Cerebellar nuclear complex (tissue), 1 donor: ENCODE measurements around the gene RPL15.
"Not testable (repeated sequence)": the region's sequence is repeated elsewhere in the genome, so short reads cannot be mapped to it uniquely, and the experiment has no call there.

Experiments
- DNase-seq, 2 experiments: peaks; one replicate each; lab custom pipeline; 2025; lab: John Stamatoyannopoulos, UW

The RPL15 gene

DNA sequence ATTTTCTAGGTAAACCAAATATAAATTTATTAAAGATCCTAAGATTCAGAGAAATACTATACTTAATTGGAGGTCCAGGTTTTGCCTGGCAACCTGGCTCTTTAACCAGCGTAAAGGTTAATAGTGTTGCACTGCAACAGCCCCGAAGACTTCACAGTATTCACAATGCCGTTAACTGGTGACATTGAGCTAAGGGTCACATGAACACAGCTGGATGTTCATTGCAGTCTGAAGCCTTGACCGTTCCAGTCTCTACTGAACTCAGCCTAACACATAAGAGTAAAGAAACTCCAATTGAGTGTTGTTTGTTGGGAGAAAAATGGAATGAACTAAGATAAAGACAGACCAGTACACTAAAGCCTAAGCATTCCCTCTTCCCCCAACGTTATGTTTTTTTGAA, 27.0 kb upstream of the RPL15 start:
- DNase-seq: no peak

DNA sequence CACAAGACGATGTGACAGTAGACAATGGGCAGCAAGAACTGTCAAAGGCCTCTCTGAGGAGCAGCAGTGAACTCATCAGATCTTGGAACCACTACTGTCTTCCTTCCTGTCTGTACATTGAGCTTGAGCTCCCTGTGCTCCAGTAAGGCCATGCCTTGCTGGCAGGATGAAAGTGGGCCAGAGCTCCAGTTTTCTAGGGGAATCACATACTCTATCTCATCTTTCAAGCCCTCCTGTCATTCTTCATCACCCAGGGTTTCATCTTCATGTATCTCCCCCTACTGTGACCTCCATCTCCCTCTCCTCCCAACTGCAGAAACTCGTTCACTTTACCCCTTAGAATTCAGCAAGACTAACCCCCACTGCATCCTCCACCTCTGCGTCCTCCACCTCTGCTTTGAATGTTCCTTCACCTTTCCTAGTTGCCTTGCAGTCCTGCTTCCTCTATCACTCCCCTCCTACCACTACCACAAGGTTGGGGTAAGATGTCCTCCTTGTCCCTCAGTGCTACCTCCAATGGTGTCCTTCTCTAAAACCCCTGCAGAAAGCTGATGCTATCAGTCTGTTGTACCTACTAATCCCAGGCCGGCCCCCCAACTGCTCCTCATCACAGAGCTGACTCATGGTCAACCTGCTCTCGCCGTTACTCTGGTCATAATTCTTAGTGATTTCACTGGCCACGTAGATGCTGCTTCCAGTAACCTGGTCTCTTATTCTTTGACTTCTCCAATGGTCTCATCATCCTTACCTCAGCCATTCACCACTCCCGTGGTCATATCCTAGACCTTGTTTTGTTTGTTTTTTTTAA, 22.5 kb upstream of the RPL15 start:
- no peak for DNase-seq

DNA sequence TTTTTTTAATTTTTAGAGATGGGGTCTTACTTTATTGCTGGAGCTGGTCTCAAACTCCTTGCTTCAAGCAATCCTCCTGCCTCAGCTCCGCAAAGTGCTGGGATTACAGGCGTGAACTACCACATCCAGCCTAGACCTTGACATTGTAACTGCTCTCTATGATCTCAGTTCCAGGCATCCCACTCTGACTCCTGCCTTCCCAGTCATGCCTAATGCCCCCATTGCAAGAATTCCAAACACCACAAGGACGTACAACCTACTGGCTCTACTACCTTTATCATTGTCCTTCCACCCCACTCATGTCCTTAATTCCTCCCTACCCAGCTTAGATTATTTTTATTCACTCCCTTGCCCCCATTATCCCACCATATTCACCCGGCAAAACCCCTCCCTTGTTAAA, 21.8 kb upstream of the RPL15 start:
- DNase-seq: no peak

DNA sequence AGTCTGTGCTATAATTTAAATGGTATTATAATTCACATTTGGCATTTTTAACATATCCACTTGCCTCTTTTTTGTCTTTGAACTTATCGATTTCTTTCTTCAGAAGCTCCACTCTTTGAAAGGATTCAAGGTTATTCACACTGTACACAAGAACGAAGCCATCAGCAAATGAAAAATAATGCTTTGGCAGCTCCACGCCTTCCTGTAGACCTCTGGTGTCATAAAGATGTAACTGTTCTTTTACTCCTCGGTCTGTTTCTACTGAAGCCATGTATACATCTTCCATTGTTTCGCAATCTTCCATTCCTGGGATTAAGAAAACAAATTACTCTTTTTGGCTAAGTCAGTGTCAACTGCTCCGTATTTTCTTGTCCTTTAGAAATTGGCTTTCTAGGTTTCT, 16.2 kb upstream of the RPL15 start:
- no peak for DNase-seq

DNA sequence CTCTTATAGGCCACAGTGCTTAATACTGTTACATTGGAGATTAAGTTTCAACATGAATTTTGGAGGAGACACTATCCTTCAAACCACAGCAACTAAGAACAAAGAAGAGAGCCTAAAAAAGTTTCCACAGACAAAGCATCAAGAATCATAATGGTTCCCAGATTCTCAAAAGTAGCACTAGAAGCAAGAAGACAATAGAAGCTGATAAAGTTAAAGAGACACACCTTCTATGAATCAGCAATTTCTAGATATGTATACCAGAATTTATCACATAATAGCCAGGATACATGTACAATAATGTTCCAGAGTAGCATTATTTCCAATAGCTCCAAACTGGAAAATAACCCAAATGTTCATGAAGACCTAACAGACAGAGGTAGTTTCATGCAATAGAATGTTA, 12.4 kb upstream of the RPL15 start:
- no peak for DNase-seq

DNA sequence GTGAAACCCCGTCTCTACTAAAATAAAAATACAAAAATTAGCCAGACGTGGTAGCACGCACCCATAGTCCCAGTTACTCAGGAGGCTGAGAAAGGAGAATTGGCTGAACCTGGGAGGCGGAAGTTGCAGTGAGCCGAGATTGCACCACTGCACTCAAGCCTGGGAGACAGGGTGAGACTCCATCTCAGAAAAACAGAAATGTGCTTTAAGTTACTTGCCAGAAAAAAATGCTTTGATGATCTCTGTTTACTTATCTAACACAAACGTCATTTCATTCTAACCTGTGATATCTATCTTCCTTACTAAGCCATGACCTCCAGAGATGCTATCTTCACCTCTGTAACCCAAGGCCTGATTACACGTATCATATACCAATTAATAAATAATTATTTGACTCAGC, 7.6 kb upstream of the RPL15 start:
- no peak for DNase-seq

DNA sequence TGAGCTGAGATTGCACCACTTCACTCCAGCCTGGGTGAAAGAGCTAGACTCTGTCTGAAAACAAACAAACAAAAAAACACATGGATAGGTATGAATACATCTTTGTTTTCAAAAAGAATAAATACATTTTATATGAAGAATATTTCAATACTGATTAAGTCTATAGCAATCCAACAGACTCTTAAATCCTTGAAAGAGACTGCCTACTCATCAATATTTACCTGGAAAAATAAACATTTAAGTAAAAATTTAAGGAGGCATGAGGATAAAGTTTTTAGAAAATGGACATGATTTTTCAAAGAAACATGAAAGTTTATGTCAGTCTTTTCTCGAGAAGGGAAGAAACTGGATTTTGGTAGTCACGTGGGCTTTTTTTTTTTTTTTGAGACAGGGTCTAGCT, 5.5 kb upstream of the RPL15 start:
- no peak for DNase-seq

DNA sequence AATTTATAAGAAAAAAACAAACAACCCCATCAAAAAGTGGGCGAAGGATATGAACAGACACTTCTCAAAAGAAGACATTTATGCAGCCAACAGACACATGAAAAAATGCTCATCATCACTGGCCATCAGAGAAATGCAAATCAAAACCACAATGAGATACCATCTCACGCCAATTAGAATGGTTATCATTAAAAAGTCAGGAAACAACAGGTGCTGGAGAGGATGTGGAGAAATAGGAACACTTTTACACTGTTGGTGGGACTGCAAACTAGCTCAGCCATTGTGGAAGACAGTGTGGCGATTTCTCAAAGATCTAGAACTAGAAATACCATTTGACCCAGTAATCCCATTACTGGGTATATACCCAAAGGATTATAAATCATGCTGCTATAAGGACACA, 4.6 kb upstream of the RPL15 start:
- DNase-seq: not testable (repeated sequence)

DNA sequence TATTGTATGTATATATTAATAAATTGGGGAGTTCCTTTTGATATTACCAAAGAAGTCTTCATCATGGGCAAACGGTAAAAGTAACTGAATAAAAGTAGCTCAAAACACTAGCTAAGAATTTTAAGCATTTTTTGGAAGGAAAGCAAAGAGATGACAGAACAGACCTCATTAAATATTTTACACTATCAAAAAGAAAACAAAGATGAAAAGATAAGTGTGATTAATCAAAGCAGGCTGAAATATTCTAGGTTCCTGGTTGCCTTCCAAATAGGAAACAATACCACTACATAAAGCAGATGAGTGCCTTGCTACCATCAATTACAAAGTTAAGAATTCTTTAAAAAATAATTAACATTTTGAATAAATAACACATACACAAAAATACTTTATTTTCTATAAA, 3.8 kb upstream of the RPL15 start:
- no peak for DNase-seq

DNA sequence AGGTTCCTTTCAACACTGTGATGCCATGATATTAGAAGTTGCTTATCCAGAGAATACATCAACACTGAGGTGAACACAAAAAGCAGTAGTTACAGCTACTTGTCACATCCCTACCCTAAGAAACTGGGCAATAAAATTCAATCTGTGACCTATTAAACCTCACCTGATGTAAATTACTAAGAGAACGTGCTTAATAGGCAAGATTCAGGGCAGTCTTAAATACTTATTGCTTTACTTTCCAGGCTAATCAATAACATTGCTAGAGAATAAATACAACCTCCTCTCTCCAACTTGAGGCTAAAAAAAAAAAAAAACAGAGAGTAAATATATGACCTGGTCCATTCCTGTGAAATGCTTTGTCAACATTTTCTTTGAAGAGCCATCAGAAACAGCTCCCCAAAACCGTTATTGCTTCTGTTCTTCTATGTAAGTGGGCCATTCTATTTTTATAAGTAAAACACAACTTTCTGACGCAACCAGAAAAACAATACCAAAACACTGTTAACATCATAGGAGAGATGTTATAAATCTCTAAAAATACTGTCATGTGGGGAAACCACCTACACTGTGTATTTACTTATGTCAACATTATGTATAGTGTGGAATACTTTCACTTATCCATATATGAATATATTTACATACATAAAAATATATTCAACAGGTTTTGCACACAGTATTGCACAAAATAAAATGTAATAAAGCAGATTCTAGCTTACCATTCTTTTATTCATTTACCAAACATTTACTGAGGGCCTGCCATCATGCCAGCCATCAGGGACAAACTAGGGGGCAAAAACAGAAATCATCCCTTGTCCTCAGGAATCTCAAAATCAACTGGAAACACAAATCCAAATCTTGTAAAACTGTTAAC, 2.8 kb upstream of the RPL15 start:
- DNase-seq: no peak

DNA sequence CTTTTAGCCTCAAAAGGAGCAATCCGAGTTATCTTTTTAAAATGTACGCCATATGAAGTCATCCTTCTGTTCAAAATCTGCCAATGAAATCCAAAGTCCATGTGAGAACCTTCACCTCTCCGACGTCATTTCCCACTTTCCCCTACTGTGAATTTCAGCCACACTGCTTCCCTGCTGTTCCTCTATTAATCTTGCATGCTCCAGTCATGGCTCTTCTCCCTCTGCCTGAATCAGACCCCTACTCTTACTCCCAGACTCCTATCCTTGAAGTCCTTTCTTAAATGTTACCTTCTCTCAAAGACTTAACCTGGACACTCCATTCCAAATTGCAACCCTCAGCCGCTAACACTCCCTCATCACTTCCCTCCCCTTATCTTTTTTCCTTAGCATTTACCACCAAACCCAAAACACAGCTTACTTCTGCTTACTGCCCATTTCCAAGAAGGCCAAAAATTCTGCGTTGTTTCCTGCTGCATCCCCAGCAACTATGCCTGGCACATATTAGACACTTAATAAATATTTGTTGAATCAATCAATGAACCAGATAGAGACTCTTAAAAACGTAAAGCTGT, 1.3 kb upstream of the RPL15 start:
- peak in 1 of 2 experiments; percentile 36 for DNase-seq

DNA sequence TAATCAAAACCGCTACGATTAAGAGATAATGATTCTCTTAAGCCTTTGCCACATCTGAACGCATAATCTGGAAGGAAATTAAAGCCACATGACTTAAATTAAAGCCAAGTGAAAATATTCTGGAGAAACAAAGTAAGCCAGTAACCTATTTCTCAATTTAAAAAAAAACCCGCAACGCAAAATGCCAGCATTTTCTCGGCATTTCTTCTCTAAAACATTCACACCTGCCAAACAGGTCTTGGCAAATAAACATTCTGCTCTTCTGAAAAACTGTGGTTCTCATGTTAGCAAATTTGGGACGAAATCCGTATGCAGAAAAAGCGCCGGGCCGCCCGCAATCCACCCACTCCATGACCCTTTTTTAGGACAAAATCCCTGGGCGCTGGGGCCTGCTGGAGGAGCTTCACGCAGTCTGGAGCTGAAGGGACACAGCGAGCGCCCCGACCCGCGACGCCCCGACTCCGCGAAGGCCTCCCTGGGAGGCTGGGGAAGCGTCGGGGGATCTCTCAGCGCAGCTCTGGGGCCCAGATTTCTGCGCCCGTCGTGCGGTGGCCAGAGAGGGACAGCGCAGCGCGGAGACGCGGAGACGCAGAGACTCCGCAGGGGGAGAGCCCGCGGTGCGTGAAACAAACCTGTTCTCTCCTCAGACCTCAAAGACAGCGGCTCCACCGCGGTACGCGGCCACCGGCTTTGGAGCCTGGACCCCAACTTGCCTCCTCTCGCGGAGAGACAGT, 613 bp upstream of the RPL15 start:
- peak in 1 of 2 experiments; percentile 48 for DNase-seq

DNA sequence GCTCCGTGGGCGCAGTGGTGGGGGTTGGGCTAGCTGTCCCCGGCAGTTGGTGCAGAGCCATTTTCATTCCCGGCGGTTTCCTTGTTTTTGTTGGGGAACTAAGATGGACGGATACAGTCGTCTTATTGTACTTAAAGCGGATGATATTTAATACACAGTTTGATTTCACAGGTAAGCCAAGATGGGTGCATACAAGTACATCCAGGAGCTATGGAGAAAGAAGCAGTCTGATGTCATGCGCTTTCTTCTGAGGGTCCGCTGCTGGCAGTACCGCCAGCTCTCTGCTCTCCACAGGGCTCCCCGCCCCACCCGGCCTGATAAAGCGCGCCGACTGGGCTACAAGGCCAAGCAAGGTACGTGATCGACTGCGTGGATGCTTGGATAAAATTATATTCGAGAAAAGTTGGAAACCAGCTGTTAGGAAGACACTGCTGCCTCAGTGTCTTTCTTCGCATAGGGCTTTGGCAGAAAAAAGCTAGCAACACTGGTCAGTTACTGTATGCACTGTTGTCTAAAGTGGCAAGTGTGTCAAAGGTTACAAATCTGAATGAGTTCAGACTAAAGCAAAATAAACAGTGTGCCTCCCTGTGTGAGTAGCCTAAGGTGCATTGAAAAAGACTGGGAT, 859 bp downstream of the RPL15 start:
- not testable (repeated sequence) for DNase-seq

DNA sequence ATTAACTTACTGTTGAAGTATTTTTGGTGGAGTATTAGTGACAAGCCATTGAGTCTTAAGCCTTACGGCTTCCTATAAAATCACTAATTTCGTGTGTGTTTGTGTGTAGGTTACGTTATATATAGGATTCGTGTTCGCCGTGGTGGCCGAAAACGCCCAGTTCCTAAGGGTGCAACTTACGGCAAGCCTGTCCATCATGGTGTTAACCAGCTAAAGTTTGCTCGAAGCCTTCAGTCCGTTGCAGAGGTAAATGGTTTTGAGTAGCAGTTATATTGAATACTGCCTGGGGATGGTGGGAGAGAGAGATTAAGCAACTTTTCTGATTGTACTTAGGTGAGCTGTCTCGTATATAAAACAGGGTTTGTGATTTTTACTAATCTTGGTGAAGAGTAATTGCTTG, 1.4 kb downstream of the RPL15 start:
- DNase-seq: not testable (repeated sequence)

DNA sequence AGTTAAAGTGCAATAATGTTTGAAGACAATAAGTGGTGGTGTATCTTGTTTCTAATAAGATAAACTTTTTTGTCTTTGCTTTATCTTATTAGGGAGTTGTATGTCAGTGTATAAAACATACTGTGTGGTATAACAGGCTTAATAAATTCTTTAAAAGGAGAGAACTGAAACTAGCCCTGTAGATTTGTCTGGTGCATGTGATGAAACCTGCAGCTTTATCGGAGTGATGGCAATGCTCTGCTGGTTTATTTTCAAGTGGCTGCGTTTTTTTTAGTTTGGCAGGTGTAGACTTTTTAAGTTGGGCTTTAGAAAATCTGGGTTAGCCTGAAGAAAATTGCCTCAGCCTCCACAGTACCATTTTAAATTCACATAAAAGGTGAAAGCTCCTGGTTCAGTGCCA, 2.7 kb downstream of the RPL15 start:
- no peak for DNase-seq

DNA sequence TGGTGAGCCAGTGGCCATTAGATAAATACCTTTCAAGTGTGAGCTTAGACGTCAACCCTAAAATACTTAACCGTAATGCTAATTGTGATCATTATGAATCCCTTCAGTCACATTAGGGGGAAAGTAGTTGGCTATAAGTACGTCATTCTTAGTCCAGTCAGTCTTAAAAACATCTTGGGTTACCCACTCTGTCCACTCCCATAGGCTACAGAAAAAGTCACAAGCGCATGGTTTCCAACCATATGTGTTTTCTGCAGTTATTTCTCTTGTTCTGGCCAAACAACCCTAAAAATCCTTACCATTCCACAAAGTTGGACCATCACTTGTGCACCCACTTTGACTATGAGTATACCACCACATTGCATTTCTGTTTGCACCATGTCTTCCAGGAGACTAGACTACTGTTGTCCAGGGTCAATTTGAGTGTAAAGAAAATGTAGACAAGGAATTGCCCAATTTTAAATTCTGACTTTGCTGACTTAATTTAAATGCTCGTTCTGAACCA, 3.3 kb downstream of the RPL15 start:
- no peak for DNase-seq

DNA sequence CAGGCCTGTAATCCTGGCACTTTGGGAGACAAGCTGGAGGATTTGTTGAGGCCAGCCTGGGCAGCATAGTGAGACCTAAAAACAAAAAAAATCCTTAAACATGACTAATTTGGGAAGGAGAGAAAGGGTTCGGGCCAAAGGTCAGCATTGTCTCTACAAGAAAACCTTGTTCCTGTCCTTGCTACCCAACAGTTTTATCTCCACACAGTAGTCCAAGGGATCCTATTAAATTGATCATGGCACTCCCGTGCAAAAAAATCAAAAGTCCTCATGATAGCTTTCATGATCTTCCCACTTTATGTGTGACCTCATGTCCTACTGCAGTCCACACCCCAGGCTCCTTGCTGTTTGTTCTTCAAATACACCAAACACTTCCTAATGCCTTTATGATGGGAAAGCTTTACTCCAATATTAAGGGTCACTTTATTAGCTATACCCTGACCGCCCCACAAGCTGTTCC, 4.2 kb downstream of the RPL15 start:
- no peak for DNase-seq

DNA sequence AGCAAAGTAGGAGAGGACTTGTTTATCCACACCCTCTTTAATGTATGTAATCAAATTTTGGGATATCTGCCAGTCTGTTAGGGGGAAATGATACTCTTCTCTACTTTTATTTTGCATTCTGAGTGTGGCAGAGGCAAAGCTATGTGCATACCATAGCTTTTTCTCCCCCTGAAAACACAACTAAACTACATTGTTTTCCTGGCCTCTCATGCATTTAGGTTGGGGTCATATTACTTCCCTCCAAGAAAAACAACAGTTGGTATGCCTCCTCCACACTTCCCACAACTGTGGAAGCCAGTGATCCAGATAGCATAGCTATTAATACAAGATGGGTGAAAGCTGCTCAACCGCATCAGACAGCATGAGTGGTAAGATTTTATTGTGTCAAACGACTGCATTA, 6.9 kb downstream of the RPL15 start:
- DNase-seq: no peak

DNA sequence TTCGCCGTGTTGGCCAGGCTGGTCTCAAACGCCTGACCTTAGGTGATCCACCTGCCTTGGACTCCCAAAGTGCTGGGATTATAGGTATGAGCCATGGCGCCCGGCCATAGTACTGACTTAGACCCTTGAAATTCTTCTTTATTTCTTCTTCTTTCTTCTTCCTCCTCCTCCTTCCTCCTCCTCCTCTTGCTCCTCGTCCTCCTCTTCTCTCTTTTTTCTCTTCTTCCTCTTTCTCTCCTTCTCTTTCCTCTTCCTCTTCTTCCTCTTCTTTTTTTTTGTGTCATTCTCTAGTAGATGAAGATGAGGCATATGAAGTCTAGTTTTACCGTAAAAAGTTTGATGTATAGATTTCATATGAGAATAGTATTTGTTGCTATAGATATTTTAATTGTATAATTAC, 9.3 kb downstream of the RPL15 start:
- DNase-seq: no peak

DNA sequence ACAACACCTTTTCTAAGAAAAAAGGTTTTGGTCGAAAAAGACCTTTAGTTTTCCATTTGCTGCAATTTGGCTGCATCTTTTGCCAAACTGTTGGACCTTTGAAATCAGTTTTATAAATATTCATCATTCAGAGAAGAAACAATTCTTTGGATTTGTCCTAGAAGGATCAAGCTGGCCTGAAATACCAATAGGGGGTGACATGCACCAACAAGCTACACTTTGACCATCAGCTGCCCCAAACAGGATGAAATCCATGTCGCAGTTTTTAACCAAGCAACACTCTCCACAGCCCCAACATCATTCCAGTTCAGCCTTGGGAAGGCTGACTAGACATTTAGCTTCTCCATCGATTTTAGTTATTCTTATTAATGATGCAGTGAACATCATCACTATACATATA, 9.8 kb downstream of the RPL15 start:
- DNase-seq: no peak

DNA sequence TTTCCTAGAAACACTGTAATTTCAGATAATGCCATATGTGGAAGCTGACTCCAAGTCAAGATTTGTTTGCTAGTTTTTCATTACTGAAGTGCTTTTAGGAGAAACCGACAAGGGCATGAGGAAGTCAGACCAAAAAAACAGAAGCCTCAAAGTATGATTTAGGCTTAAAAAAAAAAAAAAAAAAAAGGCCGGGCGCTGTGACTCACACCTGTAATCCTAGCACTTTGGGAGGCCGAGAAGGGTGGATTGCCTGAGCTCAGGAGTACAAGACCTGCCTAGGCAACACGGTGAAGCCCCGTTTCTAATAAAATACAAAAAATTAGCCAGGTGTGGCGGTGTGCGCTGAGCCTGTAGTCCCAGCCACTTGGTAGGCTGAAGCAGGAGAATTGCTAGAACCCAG, 11.6 kb downstream of the RPL15 start:
- no peak for DNase-seq

DNA sequence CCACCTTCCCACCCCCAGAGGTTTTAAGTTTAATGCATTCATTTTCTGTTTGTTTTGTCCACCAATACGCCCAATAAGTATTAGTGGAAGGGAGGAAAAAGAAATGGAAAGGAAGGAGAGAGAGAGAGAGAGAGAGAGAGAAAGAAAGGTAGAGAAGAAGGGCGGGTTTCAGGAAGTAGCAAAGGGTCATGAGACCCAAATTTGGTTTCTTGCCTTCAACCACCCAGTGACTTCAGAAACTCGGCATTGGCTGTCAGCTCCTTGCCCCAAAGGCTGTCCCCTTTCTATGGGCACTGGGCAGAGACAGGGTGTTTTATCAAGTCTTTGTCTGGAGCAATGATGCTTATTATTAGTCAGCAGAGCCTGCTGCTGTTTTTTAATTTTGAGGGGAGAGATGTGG, 14.7 kb downstream of the RPL15 start:
- no peak for DNase-seq
